GM23248 (cell line): Measurements from ENCODE around the gene COPS2.

Source experiments
- EZH2 ChIP-seq: fragments of 200-600 bp; sonication (generic); IDR thresholded peaks from 2 replicates; pipeline ENCODE4 v1.6.1; 2018; ENCODE audit warnings: antibody characterized with exemption, mild to moderate bottlenecking; ENCODE audit not compliant: insufficient read depth, poor library complexity, severe bottlenecking
- EZH2phosphoT487 ChIP-seq: fragments of 200-600 bp; sonication (generic); IDR thresholded peaks from 2 replicates; pipeline ENCODE4 v1.6.1; 2018; ENCODE audit warnings: antibody characterized with exemption, moderate library complexity, mild to moderate bottlenecking, low read depth; ENCODE audit not compliant: insufficient read depth

DNA sequence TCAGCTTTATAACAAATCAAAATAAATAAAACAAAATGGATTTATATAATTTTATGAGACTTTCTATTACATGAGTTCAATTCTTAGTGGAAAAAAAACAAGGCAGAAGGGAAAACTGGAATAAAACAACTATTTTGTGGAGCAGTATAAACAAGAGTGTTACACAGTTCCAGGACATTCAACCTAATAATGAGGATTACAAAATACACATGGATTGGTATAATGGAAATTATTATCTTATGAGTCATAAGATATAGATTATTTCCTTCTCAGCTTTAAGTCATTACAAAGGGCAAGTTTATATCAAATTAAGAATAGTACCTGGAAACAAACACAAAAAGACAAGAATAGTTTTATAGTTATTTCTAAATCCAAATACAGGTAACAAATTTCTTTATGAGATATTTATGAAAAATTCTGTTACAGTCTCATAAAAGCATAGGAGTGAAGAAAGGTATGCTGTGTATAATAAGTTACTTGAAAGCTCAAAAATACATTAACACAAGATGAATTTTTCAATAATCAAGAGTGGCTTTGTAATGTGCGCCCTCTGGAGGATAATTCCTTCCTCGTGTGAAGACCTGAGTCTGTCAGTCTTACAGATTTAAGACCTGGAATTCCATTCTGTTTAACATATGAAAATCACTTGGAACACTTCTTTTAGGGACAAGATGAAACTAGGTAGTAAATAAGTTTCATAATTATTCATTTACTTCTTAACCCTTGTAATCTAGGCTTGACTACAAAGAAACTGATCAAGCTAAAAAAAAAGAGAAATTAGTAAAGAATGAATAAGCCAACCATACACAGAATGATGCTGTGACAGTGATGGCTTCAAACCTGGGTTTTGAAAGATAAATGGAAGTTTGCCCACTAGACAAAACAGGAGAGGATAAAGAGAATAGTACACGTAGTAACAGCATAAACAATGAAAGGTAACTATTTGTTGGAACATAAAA lies 9.5 kb downstream of the COPS2 start:
- TF ChIP-seq EZH2 (no peak), EZH2phosphoT487 (no peak)
